DOHH2 (cell line): Measurements from ENCODE around the gene MSMP.

Source experiments
- EZH2phosphoT487 ChIP-seq: fragments of 200-600 bp; sonication (generic); IDR thresholded peaks from 2 replicates; pipeline ENCODE4 v1.6.1; 2017; ENCODE audit warnings: borderline replicate concordance, mild to moderate bottlenecking, antibody characterized with exemption, low read length, moderate library complexity, mixed read lengths
- TF ChIP-seq, protein P1 (sequence below): fragments of 200-600 bp; sonication (generic); IDR thresholded peaks from one replicate; pipeline ENCODE4 v1.5.1; 2014; ENCODE audit warnings: antibody characterized with exemption, mild to moderate bottlenecking, low read depth, low read length; ENCODE audit not compliant: poor library complexity, severe bottlenecking

DNA sequence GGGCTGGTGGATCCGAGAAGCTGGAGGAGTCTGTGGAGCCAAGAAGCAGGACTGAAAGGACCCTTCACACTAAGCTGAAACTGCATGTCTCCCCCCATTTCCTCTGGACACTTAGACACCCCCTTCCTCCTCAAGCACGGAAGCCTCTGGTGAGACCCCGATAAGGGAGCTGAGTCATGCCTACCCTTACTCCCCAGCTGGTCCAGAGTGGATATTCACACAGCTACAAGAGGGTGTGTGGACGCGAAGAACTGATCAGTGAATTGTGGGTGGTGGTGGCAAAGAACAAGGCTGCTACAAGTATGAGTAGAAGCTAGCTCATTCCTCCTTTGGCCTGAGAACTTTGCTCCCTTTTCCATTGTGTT lies 26.4 kb downstream of the MSMP start:
- TF ChIP-seq, protein P1, sequence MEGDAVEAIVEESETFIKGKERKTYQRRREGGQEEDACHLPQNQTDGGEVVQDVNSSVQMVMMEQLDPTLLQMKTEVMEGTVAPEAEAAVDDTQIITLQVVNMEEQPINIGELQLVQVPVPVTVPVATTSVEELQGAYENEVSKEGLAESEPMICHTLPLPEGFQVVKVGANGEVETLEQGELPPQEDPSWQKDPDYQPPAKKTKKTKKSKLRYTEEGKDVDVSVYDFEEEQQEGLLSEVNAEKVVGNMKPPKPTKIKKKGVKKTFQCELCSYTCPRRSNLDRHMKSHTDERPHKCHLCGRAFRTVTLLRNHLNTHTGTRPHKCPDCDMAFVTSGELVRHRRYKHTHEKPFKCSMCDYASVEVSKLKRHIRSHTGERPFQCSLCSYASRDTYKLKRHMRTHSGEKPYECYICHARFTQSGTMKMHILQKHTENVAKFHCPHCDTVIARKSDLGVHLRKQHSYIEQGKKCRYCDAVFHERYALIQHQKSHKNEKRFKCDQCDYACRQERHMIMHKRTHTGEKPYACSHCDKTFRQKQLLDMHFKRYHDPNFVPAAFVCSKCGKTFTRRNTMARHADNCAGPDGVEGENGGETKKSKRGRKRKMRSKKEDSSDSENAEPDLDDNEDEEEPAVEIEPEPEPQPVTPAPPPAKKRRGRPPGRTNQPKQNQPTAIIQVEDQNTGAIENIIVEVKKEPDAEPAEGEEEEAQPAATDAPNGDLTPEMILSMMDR = no peak
- TF ChIP-seq EZH2phosphoT487 = no peak
